Fibroblast of lung (primary cell): ENCODE measurements around the gene SRSF5. TPM values are rescaled to one million over a fixed set of nuclear protein-coding genes. Genes with fewer than 3 reads are reported as not detected.
"Not testable (repeated sequence)": the region's sequence is repeated elsewhere in the genome, so short reads cannot be mapped to it uniquely, and the experiment has no call there.

Experiments
- DNase-seq, 2 donors: peaks; one replicate each; pipeline versions ENCODE4 v3.0.0 to v3.0.0-alpha.2; 2010; ENCODE audit warnings: low read depth in 2 of 2
- H2AFZ ChIP-seq: 2 replicates; pipeline ENCODE4 v1.5.1; 2012; ENCODE audit warnings: low read length, control low read depth, inconsistent platforms
- H3K27ac ChIP-seq: 2 replicates; pipeline ENCODE4 v1.5.1; 2011; ENCODE audit warnings: low read length, control low read depth; ENCODE audit not compliant: insufficient read depth
- H3K27me3 ChIP-seq: 2 replicates; pipeline ENCODE4 v1.5.1; 2011; ENCODE audit warnings: mild to moderate bottlenecking, low read length; ENCODE audit not compliant: control insufficient read depth, insufficient read depth
- H3K36me3 ChIP-seq: 2 replicates; pipeline ENCODE4 v1.5.1; 2011; ENCODE audit warnings: low read length; ENCODE audit not compliant: control insufficient read depth, insufficient read depth
- H3K4me1 ChIP-seq: 2 replicates; pipeline ENCODE4 v1.5.1; 2011; ENCODE audit warnings: low read length; ENCODE audit not compliant: control insufficient read depth, insufficient read depth; ENCODE audit errors: extremely low read depth
- H3K4me2 ChIP-seq: 2 replicates; pipeline ENCODE4 v1.5.1; 2011; ENCODE audit warnings: low read length, control low read depth; ENCODE audit not compliant: insufficient read depth; ENCODE audit errors: extremely low read depth
- H3K4me3 ChIP-seq, 4 experiments: fragments of 200-600 bp in 1 of 4; sonication (generic) in 1 of 4; replicated peaks in 1 of 4; 2 replicates each; pipeline ENCODE4 v1.5.1; 2011 to 2016; ENCODE audit warnings: low read length in 4 of 4, low read depth in 3 of 4, mild to moderate bottlenecking in 3 of 4, control low read depth in 2 of 4, inconsistent platforms in 1 of 4, mixed read lengths in 1 of 4; ENCODE audit not compliant: insufficient read depth in 1 of 4; ENCODE audit errors: control extremely low read depth in 1 of 4
- H3K79me2 ChIP-seq: 2 replicates; pipeline ENCODE4 v1.5.1; 2012; ENCODE audit warnings: mild to moderate bottlenecking, low read length, inconsistent platforms; ENCODE audit not compliant: control insufficient read depth, insufficient read depth
- H3K9ac ChIP-seq: 2 replicates; pipeline ENCODE4 v1.5.1; 2011; ENCODE audit warnings: mild to moderate bottlenecking, low read length, control low read depth; ENCODE audit not compliant: insufficient read depth
- H3K9me3 ChIP-seq: 2 replicates; pipeline ENCODE4 v1.5.1; 2012; ENCODE audit warnings: low read depth, low read length; ENCODE audit not compliant: control insufficient read depth, insufficient read depth
- H4K20me1 ChIP-seq: 2 replicates; pipeline ENCODE4 v1.5.1; 2011; ENCODE audit warnings: low read length; ENCODE audit not compliant: control insufficient read depth, insufficient read depth; ENCODE audit errors: extremely low read depth
- CTCF ChIP-seq, 2 donors: IDR thresholded peaks in 1 of 2; conservative IDR thresholded peaks in 1 of 2; 1 replicate in 1 of 2; 2 replicates in 1 of 2; pipeline ENCODE4 v1.5.1; 2011 to 2012; ENCODE audit warnings: low read length in 2 of 2, control low read depth in 1 of 2, inconsistent platforms in 1 of 2, low read depth in 1 of 2, mild to moderate bottlenecking in 1 of 2
- EZH2 ChIP-seq: IDR thresholded peaks from 2 replicates; pipeline ENCODE4 v1.5.1; 2012; ENCODE audit warnings: low read length, control low read depth, mild to moderate bottlenecking; ENCODE audit errors: missing control alignments
- polyA plus RNA-seq, 2 donors: library from polyadenylated mRNA; depleted of rRNA in 1 of 2; stranded (reverse) in 1 of 2; unstranded in 1 of 2; fragments of >200 nt; gene quantifications; 2 replicates each; pipeline ENCODE4 v1.2.1, GENCODE V29; 2011 to 2012; ENCODE audit warnings: missing spikeins in 1 of 2
- total RNA-seq: library from RNA; depleted of rRNA; stranded (reverse); fragments of >200 nt; gene quantifications from 2 replicates; pipeline ENCODE4 v1.2.1, GENCODE V29; 2014

Gene SRSF5
- total and polyA plus RNA-seq, 2 donors (not counting 1 experiment from before 2014, with no cell fraction given): 141 to 283 TPM

GRCh38 chr14:69812711-69813110 is 45.8 kb downstream of the SRSF5 start:
- Histone ChIP-seq H3K4me1 (no peaks in the 10 kb centered on the region), H3K9me3 (no peaks in the 10 kb centered on the region), H3K36me3 (no peaks in the 10 kb centered on the region), H3K27me3 (no peaks in the 10 kb centered on the region), H2AFZ (no peak overlapping the region), H3K4me3 (no peak overlapping the region), H3K27ac (no peak overlapping the region), H4K20me1 (no peaks in the 10 kb centered on the region), H3K9ac (no peak overlapping the region), H3K79me2 (no peaks in the 10 kb centered on the region), H3K4me2 (no peak overlapping the region)
- DNase-seq: no peak
- no peak for TF ChIP-seq EZH2
- no peak for TF ChIP-seq CTCF (conservative IDR thresholded peaks at IDR 0.05 in 1 of 2, IDR thresholded peaks at IDR 0.05 in 1 of 2; ENCODE audit: low read depth in 1 of 2, low read length in 2 of 2)

DNA sequence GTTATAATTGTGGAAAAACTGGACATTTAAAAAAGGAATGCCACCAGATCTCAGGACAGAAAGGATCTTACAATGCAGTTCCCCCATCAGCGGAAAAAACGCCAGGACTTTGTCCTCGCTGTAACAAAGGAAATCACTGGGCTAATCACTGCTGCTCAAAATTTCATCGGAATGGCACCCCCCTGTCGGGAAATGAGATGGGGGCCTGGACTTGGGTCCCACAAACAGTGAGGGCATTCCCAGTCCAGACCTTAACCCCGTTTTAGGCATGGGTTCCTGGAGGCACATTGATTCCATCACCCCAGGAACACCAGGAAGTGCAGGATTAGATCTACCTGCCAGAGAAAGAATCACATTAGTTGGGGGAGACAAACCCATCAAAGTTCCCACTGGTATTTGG is 46.4 kb downstream of the SRSF5 start:
- not testable (repeated sequence) for H3K27me3 ChIP-seq, H2AFZ ChIP-seq, H3K4me3 ChIP-seq, H3K27ac ChIP-seq, H3K79me2 ChIP-seq, H3K4me1 ChIP-seq, H3K36me3 ChIP-seq, H4K20me1 ChIP-seq, H3K9me3 ChIP-seq, H3K9ac ChIP-seq, DNase-seq, H3K4me2 ChIP-seq

- no peaks in the 10 kb centered on the region for H3K4me1 ChIP-seq
- no peak for DNase-seq
- H3K9me3 ChIP-seq: no peaks in the 10 kb centered on the region
- no peaks in the 10 kb centered on the region for H3K27me3 ChIP-seq
- no peaks in the 10 kb centered on the region for H3K79me2 ChIP-seq
- no peak overlapping the region for H3K27ac ChIP-seq
- no peak overlapping the region for H3K9ac ChIP-seq
- no peaks in the 10 kb centered on the region for H4K20me1 ChIP-seq
- no peak overlapping the region for H3K4me2 ChIP-seq
- no peaks in the 10 kb centered on the region for H3K36me3 ChIP-seq
- H3K4me3 ChIP-seq: no peak overlapping the region
- TF ChIP-seq CTCF (conservative IDR thresholded peaks at IDR 0.05 in 1 of 2, IDR thresholded peaks at IDR 0.05 in 1 of 2; ENCODE audit: low read depth in 1 of 2, low read length in 2 of 2) (no peak), EZH2 (no peak)
- no peak overlapping the region for H2AFZ ChIP-seq
Observed at GRCh38 chr14:69814397-69814796, 47.5 kb downstream of the SRSF5 start.
